Uterus (tissue), 2 donors: Measurements from ENCODE around the gene TMEM233.

ENCODE experiments used
- CTCF ChIP-seq, 4 experiments: fragments of 200-600 bp in 2 of 4; fragments of 450-650 bp in 2 of 4; sonication (generic) in 2 of 4; IDR thresholded peaks; one replicate each; pipeline ENCODE4 v1.5.1; 2016 to 2019; ENCODE audit warnings: antibody characterized with exemption in 4 of 4, mild to moderate bottlenecking in 2 of 4, moderate library complexity in 1 of 4
- POLR2A ChIP-seq, 2 donors: fragments of 450-650 bp; IDR thresholded peaks; one replicate each; pipeline ENCODE4 v1.6.1; 2016; ENCODE audit warnings: antibody characterized with exemption in 2 of 2, mild to moderate bottlenecking in 1 of 2, moderate library complexity in 1 of 2

DNA sequence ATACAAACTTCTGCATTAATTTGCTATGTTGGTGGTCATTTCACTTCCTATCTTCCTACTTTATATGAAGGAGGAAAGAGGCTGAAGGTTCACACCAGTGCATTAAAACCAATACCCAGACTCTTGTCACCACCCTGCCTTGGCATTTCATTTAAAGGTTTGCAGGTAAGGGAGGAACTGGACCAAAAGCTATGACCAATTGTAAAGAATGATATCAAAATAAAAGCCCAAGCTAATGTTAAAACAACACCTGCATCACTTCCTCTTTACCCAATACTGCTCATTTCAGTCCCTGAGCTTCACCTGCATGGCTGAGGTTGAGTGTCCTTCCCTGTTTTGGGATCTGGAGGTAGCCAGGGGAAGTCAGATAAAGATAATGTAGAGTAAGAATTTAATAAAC, 47.2 kb upstream of the TMEM233 start:
- TF ChIP-seq POLR2A (IDR thresholded peaks at IDR 0.05) (no peak), CTCF (IDR thresholded peaks at IDR 0.05) (no peak)
